ENCODE results near the gene CCDC12.

DNA sequence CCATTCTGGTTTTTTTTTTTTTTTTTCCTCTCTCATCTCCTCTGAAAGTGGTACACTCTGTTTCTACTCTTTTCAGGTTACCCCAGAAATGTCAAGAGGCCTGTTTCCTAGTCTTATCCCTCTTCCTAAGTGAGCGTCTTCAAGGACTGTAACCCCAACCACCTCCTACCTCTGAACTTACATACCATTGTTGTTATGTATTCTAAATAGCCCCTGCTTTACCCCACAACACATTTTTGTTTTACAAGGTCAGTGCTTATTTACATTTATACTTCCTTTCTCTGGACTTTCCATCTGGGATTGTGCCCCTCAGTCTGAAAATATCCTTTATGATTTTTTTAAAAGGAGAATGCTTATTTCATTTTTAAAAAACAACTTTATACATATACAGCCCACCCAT, 60.3 kb downstream of the CCDC12 start:
- TF ChIP-seq POLR2A (IDR thresholded peaks at IDR 0.05; ENCODE audit: low read depth, low read length) (no peak), POLR2AphosphoS5 (IDR thresholded peaks at IDR 0.05; ENCODE audit: low read depth, low read length) (no peak)

Data from GM12892 (cell line).